KOPT-K1 (cell line): ENCODE measurements around the gene PTPDC1.
"Not testable (repeated sequence)": the region's sequence is repeated elsewhere in the genome, so short reads cannot be mapped to it uniquely, and the experiment has no call there.

Source experiments
- H3K27ac ChIP-seq: fragments of 200-600 bp; sonication (generic); 2 replicates; pipeline ENCODE4 v1.5.1; 2016; ENCODE audit warnings: antibody characterized with exemption, mild to moderate bottlenecking, low read depth, low read length; ENCODE audit not compliant: poor library complexity, severe bottlenecking
- H3K36me3 ChIP-seq: fragments of 200-600 bp; sonication (generic); 2 replicates; pipeline ENCODE4 v1.5.1; 2017; ENCODE audit warnings: antibody characterized with exemption, mild to moderate bottlenecking, low read length, moderate library complexity; ENCODE audit not compliant: insufficient read depth
- H3K9me3 ChIP-seq: fragments of 200-600 bp; sonication (generic); 2 replicates; pipeline ENCODE4 v1.5.1; 2017; ENCODE audit warnings: antibody characterized with exemption, low read length, mild to moderate bottlenecking; ENCODE audit not compliant: insufficient read depth, poor library complexity, severe bottlenecking

The PTPDC1 gene

DNA sequence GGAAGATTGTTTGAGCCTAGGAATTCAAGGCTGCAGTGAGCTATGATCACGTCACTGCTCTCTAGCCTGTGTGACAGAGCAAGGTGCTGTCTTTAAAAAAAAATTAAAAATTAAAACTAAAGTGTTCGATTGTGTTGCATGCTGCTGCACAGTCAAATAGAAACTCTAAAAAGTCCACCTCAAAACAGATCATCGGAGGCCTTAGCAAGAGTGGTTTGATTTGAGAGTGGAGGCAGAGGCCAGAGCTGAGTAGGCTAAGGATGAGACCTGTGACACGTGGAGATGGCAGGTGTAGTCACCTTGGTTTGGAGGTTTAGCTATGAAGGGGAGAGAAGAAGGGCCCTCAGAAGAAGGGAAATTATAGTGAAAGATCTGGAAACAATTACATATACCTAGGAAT is 2.8 kb upstream of the PTPDC1 start:
- no peak overlapping the region for H3K27ac ChIP-seq
- H3K9me3 ChIP-seq: no peaks in the 10 kb centered on the region

DNA sequence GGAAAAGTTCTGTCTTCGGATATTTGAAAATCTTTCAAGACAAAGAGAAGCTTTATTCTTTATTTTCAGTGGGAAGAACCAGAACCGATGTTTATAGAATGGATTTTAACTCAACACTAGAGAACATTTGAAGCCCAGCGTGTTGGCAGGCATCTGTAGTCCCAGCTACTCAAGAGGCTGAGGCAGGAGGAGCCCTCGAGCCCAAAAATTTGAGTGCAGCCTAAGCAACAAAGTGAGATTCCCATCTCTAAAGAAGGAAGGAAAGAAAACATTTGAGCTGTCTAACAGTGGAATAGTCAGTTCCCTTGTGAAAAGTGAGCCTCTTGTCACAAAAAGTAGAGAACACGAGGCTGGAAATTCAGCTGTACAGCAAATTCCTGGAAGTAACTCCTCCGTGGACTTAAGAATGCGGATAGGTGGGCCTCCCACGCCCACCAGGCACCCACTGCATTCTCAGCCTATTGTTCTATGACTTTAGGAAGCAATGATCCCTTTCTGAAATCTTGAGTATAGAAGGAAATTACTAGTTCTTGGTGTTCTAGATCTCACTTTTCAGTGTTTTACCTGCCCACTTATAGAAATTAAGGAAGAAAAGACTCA is 2.3 kb upstream of the PTPDC1 start:
- Histone ChIP-seq H3K36me3 (no peaks in the 10 kb centered on the region), H3K9me3 (no peaks in the 10 kb centered on the region), H3K27ac (no peak overlapping the region)

More for the DNA sequence above, 2.8 kb upstream of the PTPDC1 start:
- no peaks in the 10 kb centered on the region for H3K36me3 ChIP-seq

- H3K36me3 ChIP-seq: no peaks in the 10 kb centered on the region
Observed at GRCh38 chr9:94082553-94082952, 1.7 kb upstream of the PTPDC1 start.

GRCh38 chr9:94082956-94083355 is 1.3 kb upstream of the PTPDC1 start:
- Histone ChIP-seq H3K36me3 (no peaks in the 10 kb centered on the region), H3K27ac (no peak overlapping the region), H3K9me3 (no peaks in the 10 kb centered on the region)

More at GRCh38 chr9:94082553-94082952, 1.7 kb upstream of the PTPDC1 start:
- Histone ChIP-seq H3K27ac (no peak overlapping the region), H3K9me3 (no peaks in the 10 kb centered on the region)

GRCh38 chr9:94083384-94083783 is 880 bp upstream of the PTPDC1 start:
- H3K36me3 ChIP-seq: no peaks in the 10 kb centered on the region
- H3K9me3 ChIP-seq: no peaks in the 10 kb centered on the region
- no peak overlapping the region for H3K27ac ChIP-seq

GRCh38 chr9:94085062-94085639 is 887 bp downstream of the PTPDC1 start:
- Histone ChIP-seq H3K27ac (no peak overlapping the region), H3K36me3 (no peaks in the 10 kb centered on the region)

GRCh38 chr9:94086486-94087345 is 2.5 kb downstream of the PTPDC1 start:
- H3K27ac ChIP-seq: no peak overlapping the region
- no peaks in the 10 kb centered on the region for H3K9me3 ChIP-seq
- no peaks in the 10 kb centered on the region for H3K36me3 ChIP-seq

More at GRCh38 chr9:94085062-94085639, 887 bp downstream of the PTPDC1 start:
- H3K9me3 ChIP-seq: no peaks in the 10 kb centered on the region

DNA sequence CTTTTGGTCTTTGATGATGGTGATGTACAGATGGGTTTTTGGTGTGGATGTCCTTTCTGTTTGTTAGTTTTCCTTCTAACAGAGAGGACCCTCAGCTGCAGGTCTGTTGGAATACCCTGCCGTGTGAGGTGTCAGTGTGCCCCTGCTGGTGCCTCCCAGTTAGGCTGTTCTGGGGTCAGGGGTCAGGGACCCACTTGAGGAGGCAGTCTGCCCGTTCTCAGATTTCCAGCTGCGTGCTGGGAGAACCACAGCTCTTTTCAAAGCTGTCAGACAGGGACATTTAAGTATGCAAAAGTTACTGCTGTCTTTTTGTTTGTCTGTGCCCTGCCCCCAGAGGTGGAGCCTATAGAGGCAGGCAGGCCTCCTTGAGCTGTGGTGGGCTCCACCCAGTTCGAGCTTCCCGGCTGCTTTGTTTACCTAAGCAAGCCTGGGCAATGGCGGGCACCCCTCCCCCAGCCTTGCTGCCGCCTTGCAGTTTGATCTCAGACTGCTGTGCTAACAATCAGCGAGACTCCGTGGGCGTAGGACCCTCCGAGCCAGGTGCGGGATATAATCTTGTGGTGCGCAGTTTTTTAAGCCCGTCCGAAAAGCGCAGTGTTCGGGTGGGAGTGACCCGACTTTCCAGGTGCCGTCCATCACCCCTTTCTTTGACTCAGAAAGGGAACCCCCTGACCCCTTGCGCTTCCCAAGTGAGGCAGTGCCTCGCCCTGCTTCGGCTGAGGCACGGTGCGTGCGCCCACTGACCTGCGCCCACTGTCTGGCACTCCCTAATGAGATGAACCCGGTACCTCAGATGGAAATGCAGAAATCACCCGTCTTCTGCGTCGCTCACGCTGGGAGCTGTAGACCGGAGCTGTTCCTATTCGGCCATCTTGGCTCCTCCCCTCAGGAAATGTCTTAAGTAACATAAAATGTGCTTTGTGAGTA is 10.2 kb downstream of the PTPDC1 start:
- H3K27ac ChIP-seq, H3K9me3 ChIP-seq, H3K36me3 ChIP-seq: not testable (repeated sequence)

GRCh38 chr9:94096819-94097577 is 12.7 kb downstream of the PTPDC1 start:
- no peaks in the 10 kb centered on the region for H3K9me3 ChIP-seq
- no peak overlapping the region for H3K27ac ChIP-seq
- peaks cover 6% of the 10 kb centered on the region; the same call in 1 of the 2 replicates for H3K36me3 ChIP-seq

DNA sequence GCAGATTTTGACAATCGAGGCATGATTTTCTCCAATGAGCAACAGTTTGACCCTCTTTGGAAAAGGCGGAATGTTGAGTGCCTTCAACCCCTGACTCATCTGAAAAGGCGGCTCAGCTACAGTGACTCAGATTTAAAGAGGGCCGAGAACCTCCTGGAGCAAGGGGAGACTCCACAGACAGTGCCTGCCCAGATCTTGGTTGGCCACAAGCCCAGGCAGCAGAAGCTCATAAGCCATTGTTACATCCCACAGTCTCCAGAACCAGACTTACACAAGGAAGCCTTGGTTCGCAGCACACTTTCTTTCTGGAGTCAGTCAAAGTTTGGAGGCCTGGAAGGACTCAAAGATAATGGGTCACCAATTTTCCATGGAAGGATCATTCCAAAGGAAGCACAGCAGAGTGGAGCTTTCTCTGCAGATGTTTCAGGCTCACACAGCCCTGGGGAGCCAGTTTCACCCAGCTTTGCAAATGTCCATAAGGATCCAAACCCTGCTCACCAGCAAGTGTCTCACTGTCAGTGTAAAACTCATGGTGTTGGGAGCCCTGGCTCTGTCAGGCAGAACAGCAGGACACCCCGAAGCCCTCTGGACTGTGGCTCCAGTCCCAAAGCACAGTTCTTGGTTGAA is 13.6 kb downstream of the PTPDC1 start:
- Histone ChIP-seq H3K36me3 (peaks cover 6% of the 10 kb centered on the region; the same call in 1 of the 2 replicates), H3K9me3 (no peaks in the 10 kb centered on the region), H3K27ac (no peak overlapping the region)

DNA sequence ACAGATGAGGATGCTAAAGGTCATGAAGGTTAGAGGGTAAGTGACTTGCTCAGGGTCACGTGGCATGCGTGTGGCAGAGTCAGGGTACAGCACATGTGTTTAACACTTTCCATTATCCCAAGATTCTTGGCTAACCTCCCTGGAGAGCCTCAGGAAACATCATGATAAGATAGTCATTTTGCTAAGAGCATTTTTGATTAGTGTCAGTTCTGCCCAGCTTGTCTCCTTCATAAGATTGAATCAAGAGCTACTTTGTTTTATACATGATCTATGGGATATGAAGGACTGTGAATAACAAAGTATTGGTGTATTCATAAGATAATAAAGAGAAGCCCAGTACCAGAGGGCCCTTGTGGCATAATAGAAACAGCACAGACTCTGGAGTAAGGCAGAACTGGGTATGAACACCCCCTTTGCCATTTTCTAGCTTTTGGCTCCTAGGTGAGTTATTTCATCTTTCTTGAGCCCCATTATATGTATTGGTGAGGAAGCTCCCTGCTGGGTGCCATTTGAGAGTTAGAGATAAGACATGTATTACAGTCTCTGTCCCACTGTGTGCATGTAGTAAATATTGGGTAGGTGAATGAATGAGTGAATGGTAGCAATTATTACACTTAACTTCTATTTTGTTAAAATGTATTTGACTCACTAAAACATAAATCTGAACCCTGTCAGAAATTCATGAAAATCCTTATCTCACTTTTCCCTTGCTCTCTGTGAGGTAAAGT is 16.1 kb downstream of the PTPDC1 start:
- H3K36me3 ChIP-seq: peaks cover 6% of the 10 kb centered on the region; the same call in 1 of the 2 replicates
- H3K9me3 ChIP-seq: no peaks in the 10 kb centered on the region
- no peak overlapping the region for H3K27ac ChIP-seq

DNA sequence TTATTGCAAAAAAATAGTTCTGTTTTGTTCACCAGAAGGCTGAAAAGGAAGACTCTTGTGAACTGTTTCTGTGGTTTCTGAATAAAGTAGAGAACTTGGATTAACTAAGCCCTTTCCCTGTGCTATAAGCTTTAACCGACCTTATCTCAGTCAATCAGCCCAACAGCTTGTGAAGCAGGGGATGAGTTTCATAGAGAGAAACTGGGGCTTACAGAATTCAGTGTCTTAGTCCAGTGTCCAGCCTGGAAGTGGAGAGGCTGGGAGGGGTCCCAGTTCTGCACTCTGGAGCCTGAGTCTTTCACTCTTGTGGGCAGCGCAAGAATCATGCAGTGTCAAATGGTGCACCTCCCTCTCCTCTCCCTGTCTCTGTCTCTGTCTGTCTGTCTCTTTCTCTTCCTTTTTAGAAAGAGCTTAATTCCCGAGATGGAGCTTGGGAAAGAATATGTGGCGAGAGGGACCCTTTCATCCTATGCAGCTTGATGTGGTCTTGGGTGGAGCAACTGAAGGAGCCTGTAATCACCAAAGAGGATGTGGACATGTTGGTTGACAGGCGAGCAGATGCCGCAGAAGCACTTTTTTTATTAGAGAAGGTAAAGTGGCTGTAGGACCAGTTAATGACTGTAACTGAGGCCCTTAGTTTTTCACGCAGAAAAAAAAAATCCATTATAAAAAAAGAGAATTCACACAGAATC is 17.0 kb downstream of the PTPDC1 start:
- Histone ChIP-seq H3K36me3 (peaks cover 6% of the 10 kb centered on the region; the same call in 1 of the 2 replicates), H3K27ac (no peak overlapping the region), H3K9me3 (no peaks in the 10 kb centered on the region)

- H3K36me3 ChIP-seq: no peaks in the 10 kb centered on the region
- H3K27ac ChIP-seq: no peak overlapping the region
- H3K9me3 ChIP-seq: no peaks in the 10 kb centered on the region
Observed at GRCh38 chr9:94108584-94108983, 24.3 kb downstream of the PTPDC1 start.
